ENCODE measurements around the gene MAP1LC3B.

MAP1LC3B gene

DNA sequence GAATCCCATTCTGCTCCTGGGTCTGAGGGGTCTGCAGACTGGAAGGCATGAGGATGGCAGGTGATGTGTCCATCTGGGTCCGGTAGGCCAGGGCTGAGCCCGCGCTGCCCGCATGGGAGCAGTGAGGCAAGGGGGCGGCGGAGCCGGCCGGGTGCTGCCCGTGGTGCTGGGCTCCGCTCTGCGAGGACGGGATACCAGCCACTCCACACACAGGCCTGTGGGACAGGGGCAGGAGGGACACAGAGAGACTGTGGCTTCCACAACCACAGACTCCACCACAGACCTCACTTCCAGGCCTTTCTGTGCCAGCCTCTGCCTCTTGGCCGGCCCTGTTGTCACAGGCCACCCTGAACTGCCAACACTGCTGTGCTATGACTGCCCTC lies 25.4 kb downstream of the MAP1LC3B start:
- Histone ChIP-seq H2AFZ (ENCODE audit: low read length) (no peak overlapping the region), H4K20me1 (ENCODE audit: insufficient read depth, low read length) (no peaks in the 10 kb centered on the region), H3K9ac (ENCODE audit: low read length) (no peak overlapping the region), H3K27ac (ENCODE audit: low read length) (no peak overlapping the region), H3K79me2 (ENCODE audit: low read length) (no peaks in the 10 kb centered on the region), H3F3A (ENCODE audit: insufficient read depth, low read length) (no peaks in the 10 kb centered on the region), H3K4me1 (ENCODE audit: low read length) (no peaks in the 10 kb centered on the region), H3K9me2 (replicated peaks; ENCODE audit: insufficient read depth, low read length) (no peaks in the 10 kb centered on the region), H3K9me3 (replicated peaks; ENCODE audit: insufficient read depth, low read length) (no peaks in the 10 kb centered on the region), H3K4me2 (ENCODE audit: low read depth, low read length) (no peak overlapping the region), H3K36me3 (replicated peaks; ENCODE audit: insufficient read depth, low read length) (no peaks in the 10 kb centered on the region), H3K4me3 (ENCODE audit: low read length) (no peak overlapping the region), H3K27me3 (replicated peaks; ENCODE audit: insufficient read depth, low read length) (no peaks in the 10 kb centered on the region)
- TF ChIP-seq, protein P1, sequence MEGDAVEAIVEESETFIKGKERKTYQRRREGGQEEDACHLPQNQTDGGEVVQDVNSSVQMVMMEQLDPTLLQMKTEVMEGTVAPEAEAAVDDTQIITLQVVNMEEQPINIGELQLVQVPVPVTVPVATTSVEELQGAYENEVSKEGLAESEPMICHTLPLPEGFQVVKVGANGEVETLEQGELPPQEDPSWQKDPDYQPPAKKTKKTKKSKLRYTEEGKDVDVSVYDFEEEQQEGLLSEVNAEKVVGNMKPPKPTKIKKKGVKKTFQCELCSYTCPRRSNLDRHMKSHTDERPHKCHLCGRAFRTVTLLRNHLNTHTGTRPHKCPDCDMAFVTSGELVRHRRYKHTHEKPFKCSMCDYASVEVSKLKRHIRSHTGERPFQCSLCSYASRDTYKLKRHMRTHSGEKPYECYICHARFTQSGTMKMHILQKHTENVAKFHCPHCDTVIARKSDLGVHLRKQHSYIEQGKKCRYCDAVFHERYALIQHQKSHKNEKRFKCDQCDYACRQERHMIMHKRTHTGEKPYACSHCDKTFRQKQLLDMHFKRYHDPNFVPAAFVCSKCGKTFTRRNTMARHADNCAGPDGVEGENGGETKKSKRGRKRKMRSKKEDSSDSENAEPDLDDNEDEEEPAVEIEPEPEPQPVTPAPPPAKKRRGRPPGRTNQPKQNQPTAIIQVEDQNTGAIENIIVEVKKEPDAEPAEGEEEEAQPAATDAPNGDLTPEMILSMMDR (IDR thresholded peaks at IDR 0.05; ENCODE audit: low read length) = no peak
- TF ChIP-seq EZH2 (optimal IDR thresholded peaks at IDR 0.05; ENCODE audit: low read depth, low read length) (no peak), EZH2phosphoT487 (IDR thresholded peaks at IDR 0.05; ENCODE audit: low read length) (no peak)
- no peak for DNase-seq

DNA sequence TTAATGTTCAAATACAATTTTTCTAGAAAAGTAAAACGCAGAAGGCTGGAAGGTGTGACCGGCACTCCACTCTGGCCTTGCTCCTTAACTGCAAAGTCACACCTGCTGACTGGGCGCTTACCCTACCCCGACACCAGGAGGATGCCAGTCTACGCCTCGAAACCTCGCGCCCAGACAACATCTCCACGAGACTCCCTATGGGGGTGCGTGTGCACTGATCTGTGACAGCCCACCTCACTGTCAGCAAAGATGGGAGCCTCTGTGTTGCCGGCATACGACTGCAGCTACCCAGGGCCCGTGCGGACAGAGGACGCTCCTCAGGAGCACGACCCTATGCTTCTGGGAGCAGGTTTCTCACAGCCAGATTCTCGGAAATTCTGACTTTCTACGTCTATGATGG lies 26.1 kb downstream of the MAP1LC3B start:
- H3K9me2 ChIP-seq (replicated peaks; ENCODE audit: insufficient read depth, low read length) = no peaks in the 10 kb centered on the region
- H2AFZ ChIP-seq (ENCODE audit: low read length) = no peak overlapping the region
- no peaks in the 10 kb centered on the region for H3K4me1 ChIP-seq (ENCODE audit: low read length)
- no peak overlapping the region for H3K4me3 ChIP-seq (ENCODE audit: low read length)
- H3K36me3 ChIP-seq (replicated peaks; ENCODE audit: insufficient read depth, low read length) = no peaks in the 10 kb centered on the region
- no peaks in the 10 kb centered on the region for H3K9me3 ChIP-seq (replicated peaks; ENCODE audit: insufficient read depth, low read length)
- no peak overlapping the region for H3K9ac ChIP-seq (ENCODE audit: low read length)
- H3K27me3 ChIP-seq (replicated peaks; ENCODE audit: insufficient read depth, low read length) = no peaks in the 10 kb centered on the region
- H3K27ac ChIP-seq (ENCODE audit: low read length) = no peak overlapping the region
- DNase-seq = no peak
- no peak overlapping the region for H3K4me2 ChIP-seq (ENCODE audit: low read depth, low read length)
- no peaks in the 10 kb centered on the region for H4K20me1 ChIP-seq (ENCODE audit: insufficient read depth, low read length)
- no peaks in the 10 kb centered on the region for H3F3A ChIP-seq (ENCODE audit: insufficient read depth, low read length)
- H3K79me2 ChIP-seq (ENCODE audit: low read length) = no peaks in the 10 kb centered on the region
- no peak for TF ChIP-seq EZH2phosphoT487 (IDR thresholded peaks at IDR 0.05; ENCODE audit: low read length)
- TF ChIP-seq, protein P1 (IDR thresholded peaks at IDR 0.05; ENCODE audit: low read length) = no peak
- TF ChIP-seq EZH2 (optimal IDR thresholded peaks at IDR 0.05; ENCODE audit: low read depth, low read length) = no peak

DNA sequence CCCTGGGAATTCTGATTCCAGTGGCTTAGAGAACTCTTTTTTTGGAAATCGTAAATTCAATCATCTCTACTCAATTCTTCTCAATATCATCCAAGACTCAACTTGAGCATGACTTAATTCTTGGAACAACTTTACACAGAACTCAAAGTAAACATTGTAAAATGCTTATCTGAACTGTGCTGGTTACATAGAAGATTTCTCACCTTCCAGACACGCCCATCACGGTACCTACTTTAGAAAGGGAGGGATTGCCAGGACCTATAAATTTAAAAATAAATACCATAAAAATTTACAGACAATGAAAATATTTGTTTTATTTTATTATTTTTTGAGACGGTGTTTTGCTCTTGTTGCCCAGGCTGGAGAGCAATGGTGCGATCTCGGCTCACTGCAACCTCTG lies 26.5 kb downstream of the MAP1LC3B start:
- Histone ChIP-seq H3K4me2 (ENCODE audit: low read depth, low read length) (no peak overlapping the region), H3K4me1 (ENCODE audit: low read length) (no peaks in the 10 kb centered on the region), H3K4me3 (ENCODE audit: low read length) (no peak overlapping the region), H3K36me3 (replicated peaks; ENCODE audit: insufficient read depth, low read length) (no peaks in the 10 kb centered on the region), H3K79me2 (ENCODE audit: low read length) (no peaks in the 10 kb centered on the region), H3F3A (ENCODE audit: insufficient read depth, low read length) (no peaks in the 10 kb centered on the region), H4K20me1 (ENCODE audit: insufficient read depth, low read length) (no peaks in the 10 kb centered on the region), H3K27ac (ENCODE audit: low read length) (no peak overlapping the region), H3K9me2 (replicated peaks; ENCODE audit: insufficient read depth, low read length) (no peaks in the 10 kb centered on the region), H3K9me3 (replicated peaks; ENCODE audit: insufficient read depth, low read length) (no peaks in the 10 kb centered on the region), H3K9ac (ENCODE audit: low read length) (no peak overlapping the region), H3K27me3 (replicated peaks; ENCODE audit: insufficient read depth, low read length) (no peaks in the 10 kb centered on the region), H2AFZ (ENCODE audit: low read length) (no peak overlapping the region)
- TF ChIP-seq EZH2 (optimal IDR thresholded peaks at IDR 0.05; ENCODE audit: low read depth, low read length) (no peak), EZH2phosphoT487 (IDR thresholded peaks at IDR 0.05; ENCODE audit: low read length) (no peak)
- TF ChIP-seq, protein P1 (IDR thresholded peaks at IDR 0.05; ENCODE audit: low read length) = no peak
- DNase-seq = no peak

All from MM.1S (cell line).